ENCODE data around the gene ARF6.

DNA sequence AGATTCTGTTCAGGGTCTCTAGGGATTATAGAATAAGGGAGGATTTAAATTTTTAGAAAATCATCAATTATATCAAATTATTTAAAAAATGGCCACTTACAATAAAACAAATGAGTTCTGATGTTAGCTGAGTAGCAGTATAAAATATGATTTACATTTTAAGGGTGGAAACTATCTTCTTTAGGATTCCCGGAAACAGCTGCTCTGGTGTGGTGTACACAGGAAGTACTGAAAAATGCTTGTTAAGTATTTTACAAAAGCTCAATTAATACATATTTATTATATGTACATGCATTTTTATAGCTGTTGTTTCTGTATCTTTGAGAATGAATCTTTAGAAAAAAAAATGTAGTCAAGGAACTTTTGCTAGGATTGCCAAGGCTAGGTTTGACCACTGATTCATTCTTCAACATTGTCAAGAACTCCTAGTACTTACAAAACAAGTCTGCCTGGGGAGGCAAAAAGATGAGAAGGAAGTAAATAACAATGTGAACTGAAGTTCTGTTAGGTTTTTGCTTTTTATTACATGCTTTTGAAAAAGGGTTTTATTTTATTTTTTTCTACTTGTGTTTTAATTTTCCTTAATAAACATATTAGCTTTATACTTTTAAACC, 48.0 kb downstream of the ARF6 start:
- TF ChIP-seq, protein P1, sequence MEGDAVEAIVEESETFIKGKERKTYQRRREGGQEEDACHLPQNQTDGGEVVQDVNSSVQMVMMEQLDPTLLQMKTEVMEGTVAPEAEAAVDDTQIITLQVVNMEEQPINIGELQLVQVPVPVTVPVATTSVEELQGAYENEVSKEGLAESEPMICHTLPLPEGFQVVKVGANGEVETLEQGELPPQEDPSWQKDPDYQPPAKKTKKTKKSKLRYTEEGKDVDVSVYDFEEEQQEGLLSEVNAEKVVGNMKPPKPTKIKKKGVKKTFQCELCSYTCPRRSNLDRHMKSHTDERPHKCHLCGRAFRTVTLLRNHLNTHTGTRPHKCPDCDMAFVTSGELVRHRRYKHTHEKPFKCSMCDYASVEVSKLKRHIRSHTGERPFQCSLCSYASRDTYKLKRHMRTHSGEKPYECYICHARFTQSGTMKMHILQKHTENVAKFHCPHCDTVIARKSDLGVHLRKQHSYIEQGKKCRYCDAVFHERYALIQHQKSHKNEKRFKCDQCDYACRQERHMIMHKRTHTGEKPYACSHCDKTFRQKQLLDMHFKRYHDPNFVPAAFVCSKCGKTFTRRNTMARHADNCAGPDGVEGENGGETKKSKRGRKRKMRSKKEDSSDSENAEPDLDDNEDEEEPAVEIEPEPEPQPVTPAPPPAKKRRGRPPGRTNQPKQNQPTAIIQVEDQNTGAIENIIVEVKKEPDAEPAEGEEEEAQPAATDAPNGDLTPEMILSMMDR (IDR thresholded peaks at IDR 0.05), result no peak
- TF ChIP-seq TAF1 (IDR thresholded peaks at IDR 0.05; ENCODE audit: borderline replicate concordance, low read depth, low read length), result no peak
- TF ChIP-seq, protein P2, sequence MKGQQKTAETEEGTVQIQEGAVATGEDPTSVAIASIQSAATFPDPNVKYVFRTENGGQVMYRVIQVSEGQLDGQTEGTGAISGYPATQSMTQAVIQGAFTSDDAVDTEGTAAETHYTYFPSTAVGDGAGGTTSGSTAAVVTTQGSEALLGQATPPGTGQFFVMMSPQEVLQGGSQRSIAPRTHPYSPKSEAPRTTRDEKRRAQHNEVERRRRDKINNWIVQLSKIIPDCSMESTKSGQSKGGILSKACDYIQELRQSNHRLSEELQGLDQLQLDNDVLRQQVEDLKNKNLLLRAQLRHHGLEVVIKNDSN (IDR thresholded peaks at IDR 0.05; ENCODE audit: borderline replicate concordance, low read depth), result no peak
